HG02759 (cell line): ENCODE results near the gene TRIML2.

ENCODE experiments used
- ATAC-seq: cut with Tn5 transposase; IDR thresholded peaks from one replicate; pipeline ENCODE4 v1.9.1; 2021; ENCODE audit warnings: mild to moderate bottlenecking, moderate library complexity; ENCODE audit not compliant: unreplicated experiment

The TRIML2 gene, protein sequence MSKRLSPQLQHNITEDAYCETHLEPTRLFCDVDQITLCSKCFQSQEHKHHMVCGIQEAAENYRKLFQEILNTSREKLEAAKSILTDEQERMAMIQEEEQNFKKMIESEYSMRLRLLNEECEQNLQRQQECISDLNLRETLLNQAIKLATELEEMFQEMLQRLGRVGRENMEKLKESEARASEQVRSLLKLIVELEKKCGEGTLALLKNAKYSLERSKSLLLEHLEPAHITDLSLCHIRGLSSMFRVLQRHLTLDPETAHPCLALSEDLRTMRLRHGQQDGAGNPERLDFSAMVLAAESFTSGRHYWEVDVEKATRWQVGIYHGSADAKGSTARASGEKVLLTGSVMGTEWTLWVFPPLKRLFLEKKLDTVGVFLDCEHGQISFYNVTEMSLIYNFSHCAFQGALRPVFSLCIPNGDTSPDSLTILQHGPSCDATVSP

GRCh38 chr4:188109157-188109755 is at the start of gene TRIML2:
TRIML2 (minus strand) TSS chr4:188109603; CDS start chr4:188105368, 4,235 bp downstream.
- ATAC-seq = no peak

- no peak for ATAC-seq
Measured at GRCh38 chr4:188158336-188158735, 48.9 kb upstream of the TRIML2 start.

- no peak for ATAC-seq
Measured at GRCh38 chr4:188154668-188155405, 45.4 kb upstream of the TRIML2 start.

DNA sequence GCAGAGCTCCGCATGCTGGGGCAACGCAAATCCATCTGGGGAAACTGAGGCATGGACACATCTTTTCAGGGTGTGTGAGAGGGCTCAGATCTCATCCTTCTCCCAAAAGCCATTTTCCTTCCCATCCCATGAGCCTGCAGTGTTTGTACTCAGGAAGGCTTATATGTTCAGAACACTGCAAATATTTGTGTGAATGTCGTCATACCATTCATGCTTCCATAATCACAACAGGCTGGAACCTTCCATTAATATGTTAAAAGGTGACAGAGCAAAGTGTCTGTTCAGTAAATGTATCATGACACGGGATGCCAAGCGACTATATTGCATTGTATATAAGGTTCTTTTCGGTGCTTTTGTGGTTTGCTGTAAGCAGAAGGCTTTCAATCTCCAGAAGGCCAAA is 38.4 kb upstream of the TRIML2 start:
- no peak for ATAC-seq

DNA sequence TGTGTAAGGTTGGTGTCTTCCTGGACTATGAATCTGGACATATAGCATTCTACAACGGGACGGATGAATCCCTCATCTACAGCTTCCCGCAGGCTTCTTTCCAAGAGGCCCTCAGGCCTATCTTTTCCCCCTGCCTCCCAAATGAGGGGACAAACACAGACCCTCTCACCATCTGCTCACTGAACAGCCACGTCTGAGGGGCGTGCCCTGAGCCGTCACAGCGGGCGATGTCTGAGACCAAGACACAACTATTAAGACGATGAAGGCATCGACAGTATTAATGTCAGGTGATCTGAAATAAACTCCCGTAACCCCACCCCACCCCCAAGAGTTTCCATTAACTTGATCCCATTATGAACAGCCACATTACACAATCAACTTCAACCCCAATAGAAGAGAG is 37.8 kb upstream of the TRIML2 start:
- ATAC-seq = no peak

GRCh38 chr4:188146618-188147017 is 37.2 kb upstream of the TRIML2 start:
- ATAC-seq = no peak

- no peak for ATAC-seq
Measured at GRCh38 chr4:188145601-188146000, 36.2 kb upstream of the TRIML2 start.

GRCh38 chr4:188143731-188144130 is 34.3 kb upstream of the TRIML2 start:
- no peak for ATAC-seq

DNA sequence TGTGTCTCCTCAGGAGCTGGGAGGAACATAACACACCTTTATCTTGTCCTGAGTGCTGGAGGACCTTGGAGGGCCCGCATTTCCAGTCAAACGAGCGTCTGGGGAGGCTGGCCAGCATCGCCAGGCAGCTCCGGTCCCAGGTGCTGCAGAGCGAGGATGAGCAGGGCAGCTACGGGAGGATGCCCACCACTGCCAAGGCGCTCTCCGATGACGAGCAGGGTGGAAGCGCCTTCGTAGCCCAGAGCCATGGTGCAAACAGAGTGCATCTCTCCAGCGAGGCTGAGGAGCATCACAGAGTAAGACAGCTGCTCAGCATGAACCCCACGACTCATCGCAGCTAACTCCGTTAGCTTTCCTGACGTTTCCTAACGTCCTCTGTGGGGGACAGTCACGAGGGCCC is 30.3 kb upstream of the TRIML2 start:
- ATAC-seq = no peak

DNA sequence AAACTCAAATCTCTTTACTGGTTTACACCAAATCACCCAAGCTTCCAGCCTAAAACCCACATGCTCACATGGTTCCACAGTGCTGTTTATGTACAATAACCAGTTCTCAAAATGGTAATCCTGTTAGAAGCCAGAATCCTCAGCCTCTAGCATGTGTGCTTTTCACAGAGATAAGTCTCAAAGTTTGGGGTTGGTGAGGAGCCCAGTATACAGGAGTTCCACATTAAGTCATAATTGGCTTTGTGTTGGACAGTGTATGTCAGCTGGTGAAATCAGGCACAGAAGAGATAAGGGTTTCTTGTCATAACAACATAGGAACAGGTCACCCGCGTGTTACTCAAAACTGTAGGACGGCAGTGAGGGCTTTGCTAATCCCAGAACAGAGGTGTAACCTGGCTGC is 29.7 kb upstream of the TRIML2 start, which contains the start of gene TRIML1:
TRIML1 (plus strand) TSS at position 301 of the 400 bp plus-strand sequence. CDS start 118 bp downstream, outside the sequence.
- no peak for ATAC-seq

DNA sequence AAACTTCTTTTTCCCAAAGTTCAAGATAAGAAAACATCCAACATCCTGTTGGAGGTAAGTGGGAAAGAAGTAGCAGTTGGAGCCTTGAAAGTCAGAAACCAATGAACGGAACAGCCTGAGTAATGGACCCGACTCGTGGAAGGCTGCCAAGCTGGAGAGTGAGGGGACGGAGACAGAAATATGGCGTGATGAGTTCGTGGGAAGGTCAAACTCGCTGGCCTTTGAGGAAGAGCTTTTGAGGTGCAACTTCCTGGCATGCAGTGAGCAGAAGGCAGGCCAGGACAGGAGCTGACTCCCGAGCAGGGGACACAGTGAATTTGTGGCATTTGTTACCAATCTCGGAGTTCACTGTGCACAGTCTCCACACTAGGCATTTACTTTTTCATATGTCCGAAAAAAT is 28.8 kb upstream of the TRIML2 start:
- ATAC-seq = no peak

- no peak for ATAC-seq
Measured at GRCh38 chr4:188132232-188132631, 22.8 kb upstream of the TRIML2 start.

- no peak for ATAC-seq
Measured at GRCh38 chr4:188130355-188130754, 21.0 kb upstream of the TRIML2 start.

- no peak for ATAC-seq
Measured at GRCh38 chr4:188127214-188127874, 17.9 kb upstream of the TRIML2 start.

- no peak for ATAC-seq
Measured at GRCh38 chr4:188121530-188121929, 12.1 kb upstream of the TRIML2 start.

GRCh38 chr4:188117631-188118324 is 8.4 kb upstream of the TRIML2 start:
- no peak for ATAC-seq

DNA sequence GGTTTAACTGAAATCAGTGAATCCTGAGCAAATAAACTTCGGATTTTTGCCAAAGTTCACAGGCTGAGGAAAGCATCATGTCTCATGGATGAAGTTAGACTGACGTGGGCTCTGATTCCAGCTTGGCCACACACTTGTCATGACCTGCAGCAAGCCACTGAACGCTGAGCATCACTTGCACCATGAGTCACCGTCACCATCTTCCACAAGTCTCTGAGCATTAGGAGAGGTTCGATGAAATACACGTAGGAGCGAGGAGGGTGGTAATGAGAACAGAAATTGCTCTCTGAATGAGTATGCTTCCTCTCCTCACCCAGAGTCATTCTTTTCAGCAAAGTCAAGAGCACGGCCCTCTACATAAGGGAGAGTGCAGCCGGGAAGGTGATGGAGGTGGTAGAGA is 3.8 kb upstream of the TRIML2 start:
- ATAC-seq = no peak

DNA sequence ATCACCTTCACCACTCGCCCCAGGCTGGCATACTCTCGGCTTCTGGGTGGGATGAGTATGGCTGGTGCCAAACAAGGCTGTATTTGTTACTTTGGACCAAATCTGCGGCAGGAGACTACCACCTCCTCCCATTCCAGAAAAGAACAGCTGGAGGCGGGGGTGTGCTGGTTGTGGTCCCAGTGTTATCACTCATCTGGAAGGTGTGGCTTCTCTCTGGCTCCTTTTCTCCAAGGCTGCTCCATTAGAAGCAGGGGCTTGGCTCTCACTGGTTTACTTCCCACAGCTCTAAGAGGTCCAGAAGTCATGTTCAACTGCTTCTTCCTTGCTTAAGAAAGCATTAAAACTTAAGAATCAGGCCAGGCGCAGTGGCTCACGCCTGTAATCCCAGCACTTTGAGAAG is 2.6 kb upstream of the TRIML2 start:
- no peak for ATAC-seq

DNA sequence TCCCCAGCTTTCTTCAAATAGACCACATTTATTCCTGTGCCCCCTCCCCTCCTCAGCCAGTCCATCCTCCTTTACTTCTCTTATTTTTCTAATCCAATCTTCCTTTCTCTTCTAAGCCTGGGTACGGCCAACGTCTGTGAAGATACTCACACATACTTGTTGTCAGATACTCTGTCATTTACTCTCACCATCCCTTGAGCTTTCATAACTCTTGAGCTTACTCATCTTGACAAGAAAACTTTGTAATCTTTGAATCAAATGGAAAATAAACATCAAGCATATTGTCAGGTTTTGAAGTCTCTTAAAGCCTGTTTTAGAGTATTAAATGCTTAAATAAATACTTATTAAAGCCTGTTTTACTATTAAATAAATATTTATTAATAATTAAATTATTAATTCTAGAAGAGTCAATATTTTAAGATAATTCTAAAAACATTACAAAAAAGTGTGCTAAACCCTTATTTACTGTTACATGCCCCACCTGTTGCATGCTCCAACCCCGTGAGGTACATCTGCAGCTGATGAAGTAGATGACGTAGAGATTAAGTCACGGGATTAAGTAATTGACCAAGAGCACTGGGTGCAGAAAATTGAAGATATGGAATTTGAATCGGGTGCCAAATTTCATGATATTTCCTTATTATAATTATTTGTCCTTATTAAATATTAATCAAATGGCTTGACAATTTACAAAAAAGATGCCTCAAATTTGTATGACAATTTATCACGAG is 1.5 kb upstream of the TRIML2 start:
- ATAC-seq = no peak

DNA sequence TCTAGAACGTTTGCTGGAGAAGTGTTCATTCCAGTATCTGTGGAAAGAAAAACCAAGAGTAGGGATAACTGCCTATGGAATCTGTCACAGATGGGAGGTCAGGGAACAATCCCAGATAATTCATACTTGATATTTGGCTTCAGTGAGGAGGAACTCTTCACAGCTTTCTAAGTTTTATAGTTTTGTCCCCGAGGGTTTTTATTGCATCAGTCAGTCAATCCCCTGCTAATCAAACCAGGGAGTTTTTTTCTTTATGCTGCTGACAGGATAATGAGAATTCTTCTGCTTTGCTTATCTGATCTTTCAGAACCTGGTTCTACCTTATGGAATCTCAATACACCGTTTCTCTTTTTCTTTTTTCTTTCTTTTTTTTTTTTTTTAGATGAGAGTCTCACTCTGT is 633 bp upstream of the TRIML2 start:
- ATAC-seq = no peak
